Neural progenitor cell (in vitro differentiated cells): ENCODE data around the gene FAM98B. TPM values are rescaled to one million over a fixed set of nuclear protein-coding genes. Genes with fewer than 3 reads are reported as not detected.

Experiments
- DNase-seq: peaks from one replicate; pipeline ENCODE4 v3.0.0-alpha.2; 2016; ENCODE audit warnings: low spot score
- H2AFZ ChIP-seq: fragments of 200-600 bp; sonication (generic); replicated peaks from 2 replicates; pipeline ENCODE4 v1.6.1; 2016; ENCODE audit warnings: antibody characterized with exemption
- H3F3A ChIP-seq: fragments of 200-600 bp; sonication (generic); 2 replicates; pipeline ENCODE4 v1.6.1; 2016; ENCODE audit warnings: antibody characterized with exemption, low read depth
- H3K27ac ChIP-seq: fragments of 200-600 bp; sonication (generic); 2 replicates; pipeline ENCODE4 v1.5.1; 2016; ENCODE audit warnings: mild to moderate bottlenecking
- H3K27me3 ChIP-seq: fragments of 200-600 bp; sonication (generic); 2 replicates; pipeline ENCODE4 v1.6.1; 2016; ENCODE audit warnings: mild to moderate bottlenecking, moderate library complexity
- H3K36me3 ChIP-seq: fragments of 200-600 bp; sonication (generic); 2 replicates; pipeline ENCODE4 v1.5.1; 2016
- H3K4me1 ChIP-seq: fragments of 200-600 bp; sonication (generic); 2 replicates; pipeline ENCODE4 v1.6.1; 2016; ENCODE audit warnings: mixed run types
- H3K4me2 ChIP-seq: fragments of 200-600 bp; sonication (generic); 2 replicates; pipeline ENCODE4 v1.6.1; 2016
- H3K4me3 ChIP-seq: fragments of 200-600 bp; sonication (generic); 2 replicates; pipeline ENCODE4 v1.5.1; 2016
- H3K79me2 ChIP-seq: fragments of 200-600 bp; sonication (generic); 2 replicates; pipeline ENCODE4 v1.6.1; 2016; ENCODE audit warnings: low read depth
- H3K9ac ChIP-seq: fragments of 200-600 bp; sonication (generic); 2 replicates; pipeline ENCODE4 v1.6.1; 2016
- H3K9me3 ChIP-seq: fragments of 200-600 bp; sonication (generic); 2 replicates; pipeline ENCODE4 v1.5.1; 2016; ENCODE audit warnings: low read depth
- H4K20me1 ChIP-seq: fragments of 200-600 bp; sonication (generic); 2 replicates; pipeline ENCODE4 v1.6.1; 2016; ENCODE audit warnings: low read depth
- H3K27ac Mint-ChIP-seq: 3 replicates; pipeline ENCODE4 v1.8.0; 2021; ENCODE audit warnings: mixed read lengths
- H3K27me3 Mint-ChIP-seq: 2 replicates; pipeline ENCODE4 v1.8.0; 2022; ENCODE audit warnings: low read depth, mild to moderate bottlenecking, inconsistent platforms, moderate library complexity, mixed read lengths; ENCODE audit not compliant: insufficient read depth
- H3K36me3 Mint-ChIP-seq: 3 replicates; pipeline ENCODE4 v1.8.0; 2021; ENCODE audit warnings: mixed read lengths
- H3K4me1 Mint-ChIP-seq: 3 replicates; pipeline ENCODE4 v1.8.0; 2021; ENCODE audit warnings: mixed read lengths
- H3K4me3 Mint-ChIP-seq: 3 replicates; pipeline ENCODE4 v1.8.0; 2021; ENCODE audit warnings: mild to moderate bottlenecking, moderate library complexity, mixed read lengths
- H3K9me3 Mint-ChIP-seq: 3 replicates; pipeline ENCODE4 v1.8.0; 2020; ENCODE audit warnings: mixed read lengths
- EZH2 ChIP-seq: fragments of 200-600 bp; sonication (generic); IDR thresholded peaks from 2 replicates; pipeline ENCODE4 v1.6.1; 2017; ENCODE audit warnings: antibody characterized with exemption, mild to moderate bottlenecking, moderate library complexity
- EZH2phosphoT487 ChIP-seq: fragments of 200-600 bp; sonication (generic); IDR thresholded peaks from 2 replicates; pipeline ENCODE4 v1.6.1; 2017; ENCODE audit warnings: antibody characterized with exemption
- total RNA-seq: library from RNA; depleted of rRNA; stranded (reverse); fragments of >200 nt; gene quantifications from 2 replicates; pipeline ENCODE4 v1.2.3, GENCODE V29; 2015; ENCODE audit warnings: low replicate concordance
- TF ChIP-seq, protein P1 (sequence below): fragments of 200-600 bp; sonication (generic); IDR thresholded peaks from 2 replicates; pipeline ENCODE4 v1.5.1; 2017; ENCODE audit warnings: antibody characterized with exemption, mild to moderate bottlenecking

Gene FAM98B
- total RNA-seq, 1 donor from 2014 or later, result 31.4 TPM

- H3K36me3 ChIP-seq, result no peaks in the 10 kb centered on the region
- H3K4me1 Mint-ChIP-seq, result peaks cover 21% of the 10 kb centered on the region
- no peaks in the 10 kb centered on the region for H3F3A ChIP-seq
Observed at GRCh38 chr15:38532728-38533127, 78.8 kb downstream of the FAM98B start.

DNA sequence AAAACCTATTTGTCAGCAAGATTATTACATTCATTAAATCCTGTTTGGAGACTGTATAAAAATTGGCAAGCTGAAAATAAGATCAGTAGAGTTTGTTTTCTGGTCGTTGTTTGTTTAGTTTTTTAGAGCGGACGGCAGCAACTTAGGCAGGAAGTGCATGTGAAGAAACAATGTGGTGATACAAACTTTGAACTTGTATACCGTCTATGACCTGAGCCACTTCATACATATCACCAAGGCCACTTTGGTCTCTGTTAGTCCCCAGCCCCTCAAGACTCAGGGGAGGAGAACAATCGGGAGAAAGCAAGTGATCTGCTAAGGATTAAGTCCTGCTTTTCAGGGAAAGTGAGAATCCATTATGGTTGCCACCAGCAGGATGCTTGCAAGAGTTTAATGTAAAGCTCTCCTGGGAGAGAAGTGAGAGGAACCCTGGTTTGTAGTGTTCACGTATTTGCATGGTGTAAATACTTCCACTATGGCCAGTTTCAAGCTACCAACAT is 79.5 kb downstream of the FAM98B start:
- Histone ChIP-seq H3K27ac (no peak overlapping the region), H3K4me3 (no peak overlapping the region), H3K4me2 (no peak overlapping the region), H4K20me1 (no peaks in the 10 kb centered on the region), H3K4me1 (peaks cover 5% of the 10 kb centered on the region), H3F3A (no peaks in the 10 kb centered on the region), H2AFZ (no peak overlapping the region), H3K27me3 (no peaks in the 10 kb centered on the region), H3K9me3 (no peaks in the 10 kb centered on the region), H3K79me2 (no peaks in the 10 kb centered on the region), H3K36me3 (no peaks in the 10 kb centered on the region), H3K9ac (no peak overlapping the region)
- DNase-seq, result no peak
- Mint-ChIP-seq H3K4me1 (peaks cover 21% of the 10 kb centered on the region), H3K9me3 (no peaks in the 10 kb centered on the region), H3K36me3 (peaks cover 2% of the 10 kb centered on the region), H3K27me3 (peaks cover 6% of the 10 kb centered on the region), H3K27ac (peak overlapping the region; percentile 24), H3K4me3 (no peak overlapping the region)
- no peak for TF ChIP-seq EZH2
- TF ChIP-seq, protein P1, sequence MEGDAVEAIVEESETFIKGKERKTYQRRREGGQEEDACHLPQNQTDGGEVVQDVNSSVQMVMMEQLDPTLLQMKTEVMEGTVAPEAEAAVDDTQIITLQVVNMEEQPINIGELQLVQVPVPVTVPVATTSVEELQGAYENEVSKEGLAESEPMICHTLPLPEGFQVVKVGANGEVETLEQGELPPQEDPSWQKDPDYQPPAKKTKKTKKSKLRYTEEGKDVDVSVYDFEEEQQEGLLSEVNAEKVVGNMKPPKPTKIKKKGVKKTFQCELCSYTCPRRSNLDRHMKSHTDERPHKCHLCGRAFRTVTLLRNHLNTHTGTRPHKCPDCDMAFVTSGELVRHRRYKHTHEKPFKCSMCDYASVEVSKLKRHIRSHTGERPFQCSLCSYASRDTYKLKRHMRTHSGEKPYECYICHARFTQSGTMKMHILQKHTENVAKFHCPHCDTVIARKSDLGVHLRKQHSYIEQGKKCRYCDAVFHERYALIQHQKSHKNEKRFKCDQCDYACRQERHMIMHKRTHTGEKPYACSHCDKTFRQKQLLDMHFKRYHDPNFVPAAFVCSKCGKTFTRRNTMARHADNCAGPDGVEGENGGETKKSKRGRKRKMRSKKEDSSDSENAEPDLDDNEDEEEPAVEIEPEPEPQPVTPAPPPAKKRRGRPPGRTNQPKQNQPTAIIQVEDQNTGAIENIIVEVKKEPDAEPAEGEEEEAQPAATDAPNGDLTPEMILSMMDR, result no peak

More at GRCh38 chr15:38532728-38533127, 78.8 kb downstream of the FAM98B start:
- Histone ChIP-seq H3K79me2 (no peaks in the 10 kb centered on the region), H4K20me1 (no peaks in the 10 kb centered on the region), H3K9me3 (no peaks in the 10 kb centered on the region), H3K4me2 (no peak overlapping the region), H3K9ac (no peak overlapping the region), H3K27ac (no peak overlapping the region), H3K27me3 (no peaks in the 10 kb centered on the region), H3K4me1 (peaks cover 5% of the 10 kb centered on the region), H3K4me3 (no peak overlapping the region), H2AFZ (no peak overlapping the region)
- Mint-ChIP-seq H3K27me3 (peaks cover 6% of the 10 kb centered on the region), H3K27ac (no peak overlapping the region), H3K9me3 (no peaks in the 10 kb centered on the region), H3K4me3 (no peak overlapping the region), H3K36me3 (peaks cover 2% of the 10 kb centered on the region)
- TF ChIP-seq EZH2phosphoT487, result no peak
- no peak for DNase-seq

GRCh38 chr15:38533926-38534325 is 80.0 kb downstream of the FAM98B start:
- no peaks in the 10 kb centered on the region for H3K9me3 Mint-ChIP-seq
- no peak overlapping the region for H3K4me3 Mint-ChIP-seq
- H3K9me3 ChIP-seq, result no peaks in the 10 kb centered on the region
- H3K36me3 Mint-ChIP-seq, result peaks cover 2% of the 10 kb centered on the region
- H4K20me1 ChIP-seq, result no peaks in the 10 kb centered on the region
- no peak overlapping the region for H3K27ac Mint-ChIP-seq
- H3K4me1 Mint-ChIP-seq, result peaks cover 21% of the 10 kb centered on the region
- H3K4me1 ChIP-seq, result peaks cover 5% of the 10 kb centered on the region
- DNase-seq, result no peak
- H3K9ac ChIP-seq, result no peak overlapping the region
- no peaks in the 10 kb centered on the region for H3K27me3 ChIP-seq
- H3K79me2 ChIP-seq, result no peaks in the 10 kb centered on the region
- H3K27me3 Mint-ChIP-seq, result peaks cover 6% of the 10 kb centered on the region
- no peak overlapping the region for H3K27ac ChIP-seq
- no peak for TF ChIP-seq EZH2phosphoT487
- TF ChIP-seq, protein P1, result no peak
- no peak for TF ChIP-seq EZH2
- H3K4me2 ChIP-seq, result no peak overlapping the region
- no peaks in the 10 kb centered on the region for H3K36me3 ChIP-seq
- no peaks in the 10 kb centered on the region for H3F3A ChIP-seq
- H2AFZ ChIP-seq, result no peak overlapping the region
- no peak overlapping the region for H3K4me3 ChIP-seq

GRCh38 chr15:38534691-38535090 is 80.8 kb downstream of the FAM98B start:
- H3K27ac ChIP-seq, result no peak overlapping the region
- H3K4me1 ChIP-seq, result peaks cover 5% of the 10 kb centered on the region
- H3K27me3 ChIP-seq, result no peaks in the 10 kb centered on the region
- no peaks in the 10 kb centered on the region for H3F3A ChIP-seq
- no peaks in the 10 kb centered on the region for H3K36me3 ChIP-seq
- H3K27me3 Mint-ChIP-seq, result peaks cover 6% of the 10 kb centered on the region
- DNase-seq, result no peak
- H3K79me2 ChIP-seq, result no peaks in the 10 kb centered on the region
- H3K9me3 Mint-ChIP-seq, result no peaks in the 10 kb centered on the region
- peaks cover 21% of the 10 kb centered on the region for H3K4me1 Mint-ChIP-seq
- no peak overlapping the region for H3K4me3 ChIP-seq
- H3K4me2 ChIP-seq, result no peak overlapping the region
- TF ChIP-seq, protein P1, result no peak
- TF ChIP-seq EZH2phosphoT487, result no peak
- no peak for TF ChIP-seq EZH2
- H2AFZ ChIP-seq, result no peak overlapping the region
- H4K20me1 ChIP-seq, result no peaks in the 10 kb centered on the region
- H3K36me3 Mint-ChIP-seq, result peaks cover 2% of the 10 kb centered on the region
- no peaks in the 10 kb centered on the region for H3K9me3 ChIP-seq
- no peak overlapping the region for H3K9ac ChIP-seq
- H3K27ac Mint-ChIP-seq, result no peak overlapping the region
- no peak overlapping the region for H3K4me3 Mint-ChIP-seq
